ENCODE measurements around the gene DRAM1.
"Not testable (repeated sequence)": the region's sequence is repeated elsewhere in the genome, so short reads cannot be mapped to it uniquely, and the experiment has no call there.

DRAM1 gene

GRCh38 chr12:101858361-101858760 is 19.0 kb upstream of the DRAM1 start:
- DNase-seq (ENCODE audit: low read depth in 2 of 3, low spot score in 1 of 3): no peak

DNA sequence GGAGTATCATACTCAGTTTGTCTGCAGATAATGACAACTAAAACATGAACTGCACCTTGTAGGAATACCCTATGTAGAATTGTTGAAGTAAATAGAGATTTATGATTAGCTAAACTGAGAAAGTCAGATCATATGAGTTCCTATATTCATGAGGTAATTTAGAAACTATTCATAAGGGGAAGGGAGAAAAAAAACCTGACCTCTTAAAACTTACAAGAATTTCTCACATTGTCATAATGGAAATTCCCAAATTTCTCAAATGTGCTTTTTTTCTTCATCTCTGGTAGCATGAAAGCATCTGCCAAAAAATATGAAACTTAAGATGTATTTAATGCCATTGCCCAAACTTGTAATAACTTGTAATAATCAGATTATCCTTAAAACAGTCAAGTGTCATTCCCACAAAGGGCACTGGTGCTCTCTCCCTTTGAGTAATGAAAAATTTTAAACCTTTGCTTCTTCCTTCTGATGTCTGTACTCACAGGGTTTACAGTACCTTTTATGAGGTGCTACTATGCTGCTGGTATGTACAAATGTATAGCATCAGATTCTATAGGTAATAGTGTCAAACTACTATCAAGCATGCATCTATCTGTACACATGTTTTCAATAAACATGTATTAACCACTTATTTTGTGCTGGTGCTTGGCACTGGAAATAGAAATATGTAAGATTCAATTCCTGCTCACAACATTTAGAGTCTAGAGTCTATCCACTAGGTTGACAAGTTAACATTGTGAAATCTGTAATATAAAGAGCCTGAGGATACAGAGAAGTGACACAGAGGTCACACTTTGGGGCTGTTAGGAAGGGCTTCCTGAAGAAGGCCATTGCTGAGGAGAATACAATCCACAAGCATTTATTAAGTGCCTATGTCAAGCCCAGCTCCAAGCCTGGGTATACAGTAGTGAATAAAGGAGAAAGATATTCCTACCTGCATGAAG is 17.4 kb upstream of the DRAM1 start:
- no peak for DNase-seq (ENCODE audit: low read depth in 2 of 3, low spot score in 1 of 3)

DNA sequence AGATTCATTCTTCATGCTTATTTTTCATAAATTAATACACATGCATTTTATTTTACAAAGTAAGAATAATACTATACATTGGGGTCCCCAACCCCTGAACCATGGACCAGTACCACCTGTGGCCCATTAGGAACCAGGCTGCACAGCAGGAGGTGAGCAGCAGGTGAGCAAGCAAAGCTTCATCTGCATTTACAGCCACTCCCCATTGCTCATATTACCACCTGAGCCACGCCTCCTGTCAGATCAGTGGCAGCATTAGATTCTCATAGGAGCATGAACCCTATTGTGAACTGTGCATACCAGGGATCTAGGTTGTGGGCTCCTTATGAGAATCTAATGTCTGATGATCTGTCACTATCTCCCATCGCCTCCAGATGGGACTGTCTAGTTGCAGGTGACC is 15.7 kb upstream of the DRAM1 start:
- not testable (repeated sequence) for DNase-seq (ENCODE audit: low read depth in 2 of 3, low spot score in 1 of 3)

DNA sequence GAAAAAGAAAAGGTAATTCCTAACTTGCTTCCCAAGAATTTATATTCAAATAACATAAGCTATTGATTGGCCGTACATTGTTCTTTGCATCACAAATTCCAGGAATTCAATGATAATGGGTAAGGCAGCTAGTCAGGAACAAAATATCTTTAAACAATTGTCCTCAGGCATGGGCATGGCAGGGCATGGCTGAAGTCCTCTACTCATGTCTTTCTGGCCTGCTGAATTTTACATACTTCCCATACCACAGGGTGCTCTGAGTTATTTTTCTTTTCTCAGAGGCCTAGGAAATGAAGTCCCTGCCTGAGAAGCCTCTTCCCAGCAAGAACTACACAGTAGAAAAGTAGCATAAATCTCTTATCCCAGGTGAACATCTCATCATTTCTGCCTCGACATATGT is 15.1 kb upstream of the DRAM1 start:
- no peak for DNase-seq (ENCODE audit: low read depth in 2 of 3, low spot score in 1 of 3)

DNA sequence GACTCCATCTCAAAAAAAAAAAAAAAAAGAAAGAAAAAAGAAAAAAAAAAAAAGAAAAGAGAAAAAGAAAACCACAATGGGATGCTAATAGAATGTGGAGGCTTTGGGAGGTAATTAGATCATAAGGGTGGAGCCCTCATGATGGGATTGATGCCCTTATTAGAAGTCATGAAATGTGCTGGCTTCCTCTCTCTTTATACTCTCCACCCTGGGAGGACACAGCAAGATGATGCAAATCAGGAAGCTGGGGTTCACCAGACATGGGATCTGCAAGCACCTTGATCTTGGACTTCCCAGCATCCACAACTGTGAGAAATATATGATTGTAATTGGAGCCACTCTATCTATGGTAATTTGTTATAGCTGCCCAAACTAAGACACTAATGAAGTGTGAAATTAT is 13.4 kb upstream of the DRAM1 start:
- DNase-seq (ENCODE audit: low read depth in 2 of 3, low spot score in 1 of 3): no peak

DNA sequence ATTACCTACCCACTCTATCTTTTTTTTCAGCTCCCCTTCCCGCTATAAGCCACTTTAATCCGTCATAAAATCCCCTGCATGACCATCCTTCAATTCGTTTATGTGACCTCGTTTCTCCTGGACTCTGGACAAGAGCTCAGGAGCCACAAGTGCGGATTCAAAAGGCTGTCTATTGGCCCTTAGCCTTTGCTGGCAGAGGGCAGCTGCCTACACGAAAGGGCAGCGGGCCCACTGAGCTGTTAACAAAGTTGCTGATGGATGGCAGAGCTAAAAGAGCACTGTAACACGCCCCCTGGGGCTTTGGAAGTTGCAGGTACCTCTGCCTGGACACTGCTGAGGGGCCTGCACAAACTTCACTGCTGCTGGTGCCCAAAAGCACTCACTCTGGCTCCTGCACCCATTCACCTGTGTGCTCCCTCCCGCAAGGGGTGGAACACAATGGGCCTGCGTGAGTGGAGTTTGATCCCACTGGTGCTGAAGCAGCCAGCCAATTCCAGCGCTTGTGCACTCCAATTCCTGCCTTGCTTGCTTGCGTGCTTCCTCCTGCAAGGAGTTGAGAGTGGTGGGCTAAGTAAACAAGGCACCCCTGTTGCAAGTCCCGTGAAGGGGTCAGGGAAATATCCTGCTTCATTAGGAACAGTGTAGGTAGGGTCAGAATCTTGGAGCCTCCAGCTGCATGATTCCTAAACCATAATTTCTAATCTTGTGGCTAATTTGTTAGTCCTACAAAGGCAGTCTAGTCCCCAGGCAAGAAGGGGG is 10.6 kb upstream of the DRAM1 start:
- DNase-seq (ENCODE audit: low read depth in 2 of 3, low spot score in 1 of 3): no peak

- not testable (repeated sequence) for DNase-seq (ENCODE audit: low read depth in 2 of 3, low spot score in 1 of 3)
Observed at GRCh38 chr12:101867619-101868018, 9.8 kb upstream of the DRAM1 start.

- DNase-seq (ENCODE audit: low read depth in 2 of 3, low spot score in 1 of 3): no peak
Observed at GRCh38 chr12:101870925-101871324, 6.5 kb upstream of the DRAM1 start.

DNA sequence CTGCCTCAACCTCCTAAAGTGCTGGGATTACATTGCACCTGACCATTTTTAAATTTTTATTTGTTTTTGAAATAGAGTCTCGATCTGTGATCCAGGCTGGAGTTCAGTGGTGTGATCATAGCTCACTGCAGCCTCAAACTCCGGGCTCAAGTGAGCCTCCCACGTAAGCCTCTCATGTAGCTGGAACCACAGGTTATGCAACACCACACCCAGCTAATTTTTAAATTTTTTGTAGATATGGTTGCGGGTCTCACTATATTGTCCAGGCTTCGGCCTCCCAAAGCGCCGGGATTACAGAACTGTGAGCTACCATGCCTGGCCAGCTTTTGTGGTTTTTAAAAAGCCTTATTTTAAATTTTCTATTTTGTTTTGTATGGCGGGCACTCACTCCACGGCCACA is 2.2 kb upstream of the DRAM1 start:
- DNase-seq (ENCODE audit: low read depth in 2 of 3, low spot score in 1 of 3): no peak

- no peak for DNase-seq (ENCODE audit: low read depth in 2 of 3, low spot score in 1 of 3)
Observed at GRCh38 chr12:101876322-101876860, 989 bp upstream of the DRAM1 start.

GRCh38 chr12:101877806-101878242 is 444 bp downstream of the DRAM1 start:
- no peak for DNase-seq (ENCODE audit: low read depth in 2 of 3, low spot score in 1 of 3)

DNA sequence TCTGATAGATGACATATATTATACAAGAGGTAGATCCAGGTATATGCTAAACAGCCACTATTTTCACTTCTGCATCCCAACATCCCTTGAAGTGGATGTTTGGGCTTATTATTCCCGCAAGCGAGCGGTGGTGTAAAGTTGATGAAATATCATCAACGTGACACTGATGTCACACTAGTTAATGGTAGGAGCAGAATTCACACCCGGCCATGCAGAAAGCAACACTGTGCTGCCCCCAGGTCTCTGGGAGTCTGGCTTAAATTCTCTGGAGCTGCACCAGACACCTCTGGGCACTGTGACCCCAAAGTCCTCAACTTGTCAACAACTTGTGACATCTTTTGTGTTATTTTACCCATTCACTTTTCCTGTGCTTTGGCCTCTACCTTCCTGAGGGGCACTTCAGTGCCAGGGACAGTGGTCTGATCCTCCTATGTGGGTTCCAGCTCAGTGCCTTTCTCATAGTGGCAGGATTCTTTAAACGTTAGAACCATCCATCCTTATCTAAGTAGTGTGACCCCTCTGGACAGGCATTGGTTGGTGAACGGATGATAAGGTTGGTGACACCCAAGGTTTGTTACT is 952 bp downstream of the DRAM1 start:
- no peak for DNase-seq (ENCODE audit: low read depth in 2 of 3, low spot score in 1 of 3)

- DNase-seq (ENCODE audit: low read depth in 2 of 3, low spot score in 1 of 3): no peak
Observed at GRCh38 chr12:101880769-101881168, 3.4 kb downstream of the DRAM1 start.

DNA sequence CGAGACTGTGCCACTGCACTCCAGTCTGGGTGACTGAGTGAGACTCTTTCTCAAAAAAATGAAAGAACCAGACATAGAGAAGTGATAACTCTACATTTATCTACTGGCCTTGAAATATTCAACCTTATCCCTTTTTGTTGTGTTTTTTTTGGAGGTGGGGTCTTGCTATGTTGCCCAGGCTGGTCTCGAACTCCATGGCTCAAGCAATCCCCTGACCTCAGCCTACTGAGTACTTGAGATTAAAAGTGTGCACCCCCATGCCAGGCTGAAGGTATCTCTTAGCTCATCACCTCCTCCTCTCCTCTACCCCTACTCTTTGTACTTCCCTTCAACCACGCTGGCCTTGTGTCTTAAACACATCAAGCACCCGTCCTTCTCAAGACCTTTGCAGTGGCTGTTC is 3.8 kb downstream of the DRAM1 start:
- DNase-seq (ENCODE audit: low read depth in 2 of 3, low spot score in 1 of 3): no peak

GRCh38 chr12:101884174-101884573 is 6.8 kb downstream of the DRAM1 start:
- DNase-seq (ENCODE audit: low read depth in 2 of 3, low spot score in 1 of 3): no peak

DNA sequence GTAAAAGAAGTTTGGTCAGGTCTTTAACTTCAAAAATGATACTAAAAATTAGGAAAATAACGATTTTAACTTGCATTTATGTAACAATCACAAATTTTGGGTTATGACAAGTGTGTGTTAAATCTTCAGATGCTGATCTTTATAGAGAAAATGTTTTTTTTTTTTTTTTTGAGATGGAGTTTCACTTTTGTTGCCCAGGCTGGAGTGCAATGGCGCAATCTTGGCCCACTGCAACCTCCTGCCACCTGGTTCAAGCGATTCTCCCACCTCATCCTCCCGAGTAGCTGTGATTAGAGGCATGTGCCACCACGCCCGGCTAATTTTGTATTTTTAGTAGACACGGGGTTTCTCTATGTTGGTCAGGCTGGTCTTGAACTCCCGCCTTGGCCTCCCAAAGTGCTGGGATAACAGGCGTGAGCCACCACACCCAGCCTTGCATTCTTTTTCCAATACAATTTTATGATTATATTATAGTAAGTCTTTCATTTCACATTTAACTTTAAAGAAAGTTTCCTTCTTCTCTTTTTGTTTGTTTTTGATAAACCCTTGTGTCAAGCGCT is 7.5 kb downstream of the DRAM1 start:
- DNase-seq (ENCODE audit: low read depth in 2 of 3, low spot score in 1 of 3): not testable (repeated sequence)

DNA sequence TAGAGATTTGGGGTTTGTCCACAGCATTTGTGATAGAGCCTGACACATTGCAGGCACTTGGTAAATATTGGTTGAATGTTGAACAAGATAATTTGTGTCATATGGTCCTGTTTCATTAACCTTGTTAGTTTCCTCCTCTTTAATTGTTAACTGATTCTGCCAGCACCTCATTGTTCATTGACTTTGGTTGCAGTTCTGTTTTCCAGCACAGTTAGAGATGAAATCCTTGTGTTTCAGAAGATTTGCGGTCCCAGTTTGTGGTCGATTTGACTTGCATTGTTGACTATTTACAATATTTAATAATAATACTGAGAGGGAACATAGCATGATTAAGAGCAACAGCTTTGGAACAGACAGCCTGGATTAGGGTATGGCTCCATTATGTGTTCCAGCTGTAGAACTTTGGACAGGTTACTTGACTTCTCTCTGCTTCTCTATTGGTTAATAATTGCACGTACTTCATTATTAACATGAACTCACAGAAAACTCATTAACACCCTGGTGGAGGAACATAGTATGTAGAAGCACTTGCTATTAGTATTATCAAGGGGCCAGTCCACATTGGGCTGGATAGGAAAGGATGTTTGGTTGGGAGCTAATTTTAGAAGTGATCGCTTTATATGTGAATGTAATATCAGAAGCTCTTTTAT is 8.7 kb downstream of the DRAM1 start:
- DNase-seq (ENCODE audit: low read depth in 2 of 3, low spot score in 1 of 3): no peak

DNA sequence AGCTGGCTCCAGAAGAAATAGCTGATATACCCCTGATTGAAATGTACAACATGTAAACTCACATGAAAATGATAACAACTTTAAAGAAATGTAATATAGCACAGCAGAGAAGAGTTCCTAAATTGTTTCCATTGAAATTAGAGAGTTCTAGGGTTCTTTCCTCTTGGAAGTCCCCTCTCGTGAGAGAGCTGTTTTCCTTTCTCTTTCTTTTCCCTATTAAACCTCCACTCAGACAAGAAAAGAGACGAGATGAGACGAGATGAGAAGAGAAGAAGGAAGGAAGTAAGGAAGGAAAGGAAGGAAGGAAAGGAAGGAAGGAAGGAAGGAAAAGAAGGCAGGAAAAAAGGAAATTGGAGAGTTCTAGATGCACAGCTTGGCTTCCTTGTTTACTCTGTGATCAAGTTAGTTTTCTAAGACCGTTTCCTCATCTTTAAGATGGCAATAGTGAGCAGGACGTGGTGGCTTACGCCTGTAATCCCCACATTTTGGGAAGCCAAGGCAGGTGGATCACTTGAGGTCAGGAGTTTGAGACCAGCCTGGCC is 11.9 kb downstream of the DRAM1 start:
- DNase-seq (ENCODE audit: low read depth in 2 of 3, low spot score in 1 of 3): no peak

DNA sequence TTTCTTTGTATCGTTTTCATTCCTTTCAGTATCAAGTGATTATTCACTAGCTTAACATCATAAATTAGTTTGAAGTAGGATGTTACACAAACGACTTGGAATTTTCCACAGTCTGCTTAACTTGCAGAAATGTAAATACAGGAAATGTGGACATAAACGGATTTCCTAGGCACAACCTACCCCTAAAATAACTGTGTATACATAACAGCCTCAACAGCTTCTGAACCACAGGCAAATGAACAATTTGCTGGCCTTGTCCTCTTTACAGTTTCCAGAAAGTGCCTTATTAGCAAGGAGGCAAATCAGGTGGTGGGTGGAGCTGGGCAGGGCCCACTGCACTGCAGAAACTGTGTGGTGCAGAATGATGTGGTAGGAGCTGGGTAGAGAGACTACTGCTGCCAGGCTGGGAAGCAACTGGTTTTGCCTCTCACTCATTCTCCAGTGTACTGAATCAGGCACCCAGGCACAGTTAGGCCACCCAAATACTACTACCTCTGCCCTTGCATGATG is 14.1 kb downstream of the DRAM1 start:
- no peak for DNase-seq (ENCODE audit: low read depth in 2 of 3, low spot score in 1 of 3)

- no peak for DNase-seq (ENCODE audit: low read depth in 2 of 3, low spot score in 1 of 3)
Observed at GRCh38 chr12:101892794-101893193, 15.4 kb downstream of the DRAM1 start.

All from stimulated activated CD4-positive, alpha-beta T cell treated with anti-CD3 and anti-CD28 coated beads, Interleukin-12 subunit alpha, Interleukin-12 subunit beta, amount 100 ng/mL, for 48 hours (primary cell).